ENCODE measurements around the gene MPP4.
"Not testable (repeated sequence)": the region's sequence is repeated elsewhere in the genome, so short reads cannot be mapped to it uniquely, and the experiment has no call there.

MPP4 gene

DNA sequence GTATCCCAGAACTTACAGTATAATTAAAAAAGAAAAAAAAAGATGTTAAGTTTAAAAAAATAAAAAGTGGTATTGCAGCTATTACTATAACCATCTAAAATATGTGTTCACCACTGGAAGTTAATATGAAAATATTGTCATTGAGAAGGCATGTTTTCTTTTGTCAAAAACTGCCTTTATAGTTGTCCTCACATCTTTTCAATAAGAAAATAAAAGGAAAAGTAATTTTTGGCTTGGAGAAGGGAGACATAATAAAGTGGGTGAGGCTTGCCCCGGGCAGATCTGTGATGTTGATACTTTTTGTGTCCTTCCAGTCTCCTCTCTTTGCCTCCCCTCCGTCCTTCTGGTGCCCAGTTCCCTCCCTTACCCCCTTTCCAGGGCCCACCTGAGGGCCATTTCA lies 24.9 kb downstream of the MPP4 start:
- DNase-seq (ENCODE audit: low read depth in 2 of 2): no peak

DNA sequence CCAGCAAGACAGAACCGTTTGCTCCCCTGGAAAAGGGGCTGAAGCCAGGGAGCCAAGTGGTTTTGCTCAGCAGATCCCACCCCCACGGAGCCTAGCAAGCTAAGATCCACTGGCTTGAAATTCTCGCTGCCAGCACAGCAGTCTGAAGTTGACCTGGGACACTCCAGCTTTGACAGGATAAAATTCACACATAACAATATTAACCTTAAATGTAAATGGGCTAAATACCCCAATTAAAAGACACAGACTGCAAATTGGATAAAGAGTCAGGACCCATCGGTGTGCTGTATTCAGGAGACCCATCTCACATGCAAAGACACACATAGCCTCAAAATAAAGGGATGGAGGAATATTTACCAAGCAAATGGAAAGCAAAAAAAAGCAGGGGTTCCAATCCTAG lies 27.2 kb downstream of the MPP4 start:
- not testable (repeated sequence) for DNase-seq (ENCODE audit: low read depth in 2 of 2)

DNA sequence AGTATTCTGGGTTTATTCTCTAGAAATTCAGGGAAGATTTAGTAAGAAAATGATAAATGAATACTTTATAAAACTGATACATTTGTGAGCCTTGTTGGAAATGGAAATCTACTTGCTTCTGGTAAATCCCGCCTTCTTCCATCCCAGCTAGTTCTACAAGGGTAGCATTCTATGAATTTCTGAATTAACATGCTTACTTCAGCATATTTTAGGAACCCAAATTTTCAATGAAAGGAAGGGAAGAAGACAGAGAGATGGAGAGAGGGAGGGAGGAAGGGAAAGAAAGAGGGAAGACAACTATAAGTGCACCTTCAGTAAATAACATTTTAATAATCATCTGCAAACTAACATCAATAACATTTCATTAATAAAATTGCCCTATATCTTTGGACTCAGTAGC lies 28.6 kb downstream of the MPP4 start:
- no peak for DNase-seq (ENCODE audit: low read depth in 2 of 2)

DNA sequence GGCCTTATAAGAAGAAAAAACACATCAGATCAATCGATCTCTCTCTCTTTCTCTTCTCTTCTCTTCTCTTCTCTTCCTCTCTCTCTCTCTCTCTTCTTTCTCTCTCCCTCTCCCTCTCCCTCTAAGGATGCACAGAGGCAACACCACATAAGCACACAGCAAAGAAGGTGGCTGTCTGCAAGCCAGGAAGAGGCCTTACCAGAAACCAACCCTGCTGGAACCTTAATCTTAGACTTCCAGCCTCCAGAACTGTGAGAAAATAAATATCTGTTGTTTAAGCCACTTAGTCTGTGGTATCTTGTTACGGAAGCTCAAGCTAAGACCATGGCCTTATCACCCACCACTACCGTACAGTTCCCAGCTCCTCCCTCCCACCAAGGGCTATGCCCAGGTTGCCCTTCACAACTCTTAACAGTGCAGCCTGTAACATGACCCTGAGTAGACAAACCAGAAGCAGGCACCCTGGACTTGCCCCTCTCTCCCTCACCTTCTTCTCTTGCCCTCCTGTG lies 30.0 kb downstream of the MPP4 start:
- DNase-seq (ENCODE audit: low read depth in 2 of 2): no peak

- no peak for DNase-seq (ENCODE audit: low read depth in 2 of 2)
Observed at GRCh38 chr2:201664334-201664733, 34.1 kb downstream of the MPP4 start.

- no peak for DNase-seq (ENCODE audit: low read depth in 2 of 2)
Observed at GRCh38 chr2:201661366-201661765, 37.1 kb downstream of the MPP4 start.

- no peak for DNase-seq (ENCODE audit: low read depth in 2 of 2)
Observed at GRCh38 chr2:201660293-201660895, 38.0 kb downstream of the MPP4 start.

DNA sequence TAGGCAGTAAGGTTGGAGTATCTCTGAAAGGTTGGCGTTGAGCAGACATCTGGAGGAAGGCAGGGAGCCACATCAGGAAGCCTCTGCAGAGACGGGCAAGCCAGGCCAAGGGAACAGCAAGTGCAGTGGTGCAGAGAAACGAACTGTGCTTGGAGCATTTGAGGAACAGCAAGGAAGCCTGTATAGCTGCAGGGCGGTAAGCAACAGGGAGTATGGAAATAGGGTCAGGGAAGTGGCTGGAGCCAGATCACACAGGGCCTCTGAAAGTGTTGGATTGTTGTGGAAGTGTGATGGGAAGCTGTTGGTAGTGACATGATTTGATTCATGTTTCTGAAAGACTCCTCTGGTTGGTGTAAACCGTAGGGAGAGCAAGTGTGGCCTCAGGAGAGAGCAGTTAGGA lies 41.7 kb downstream of the MPP4 start:
- no peak for DNase-seq (ENCODE audit: low read depth in 2 of 2)

- DNase-seq (ENCODE audit: low read depth in 2 of 2): no peak
Observed at GRCh38 chr2:201656102-201656501, 42.3 kb downstream of the MPP4 start.

DNA sequence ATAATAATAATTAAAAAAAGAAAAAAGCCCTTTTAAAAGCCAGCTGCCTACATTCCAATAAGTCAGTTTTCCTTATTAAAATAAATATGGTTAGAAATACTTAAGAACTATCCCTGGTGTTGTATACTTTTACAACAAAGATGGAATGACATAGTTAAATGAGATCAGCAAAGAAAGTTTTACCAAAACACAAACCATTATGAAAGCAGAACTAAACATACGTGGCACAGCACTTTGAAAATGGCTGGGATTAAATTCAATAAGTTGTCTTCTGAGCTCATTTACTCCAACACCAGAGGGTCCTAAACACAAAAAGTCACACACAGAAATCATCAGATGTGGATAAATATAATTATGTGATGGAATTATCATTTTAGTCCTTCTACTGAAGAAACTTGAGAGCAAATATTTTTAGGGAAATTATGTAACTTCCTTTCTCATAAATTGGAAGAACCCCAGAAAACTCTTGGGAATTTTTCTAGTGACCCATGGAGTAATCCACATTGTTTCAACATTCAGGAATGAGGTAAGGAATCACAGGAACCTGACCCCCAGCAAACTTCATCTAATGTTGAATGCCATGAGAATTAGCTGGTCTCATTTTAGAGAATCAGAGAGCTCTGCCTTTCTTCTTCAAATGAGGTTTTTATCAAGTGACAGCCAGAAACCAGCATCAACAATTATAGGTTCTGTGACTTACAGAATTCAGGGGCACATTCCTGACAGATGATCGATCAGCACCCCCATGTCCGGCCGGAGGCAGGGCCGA lies 43.6 kb downstream of the MPP4 start:
- no peak for DNase-seq (ENCODE audit: low read depth in 2 of 2)

- DNase-seq (ENCODE audit: low read depth in 2 of 2): no peak
Observed at GRCh38 chr2:201653221-201653620, 45.2 kb downstream of the MPP4 start.

GRCh38 chr2:201649442-201649841 lies 49.0 kb downstream of the MPP4 start:
- DNase-seq (ENCODE audit: low read depth in 2 of 2): no peak

DNA sequence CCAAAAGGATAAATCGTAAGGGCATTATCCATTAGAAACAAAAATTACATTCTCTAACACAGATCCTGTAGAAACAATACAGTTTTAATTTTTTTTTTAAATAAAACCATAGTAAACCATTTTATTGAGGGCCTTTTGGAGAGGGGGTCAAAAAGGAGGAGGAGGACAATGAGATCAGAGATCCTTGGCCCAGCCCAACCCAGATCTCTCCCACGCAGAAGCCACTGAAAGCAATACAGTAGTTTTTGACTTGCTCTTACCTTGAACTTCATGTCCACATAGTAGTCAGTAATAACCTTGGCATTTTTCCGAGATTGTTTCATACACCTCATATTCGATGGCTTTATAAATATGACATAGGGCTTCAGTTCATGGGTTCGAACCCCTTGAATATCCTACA lies 51.0 kb downstream of the MPP4 start:
- DNase-seq (ENCODE audit: low read depth in 2 of 2): no peak

- DNase-seq (ENCODE audit: low read depth in 2 of 2): no peak
Observed at GRCh38 chr2:201644001-201644400, 54.4 kb downstream of the MPP4 start.

- peak; percentile 18 to 35 for DNase-seq (ENCODE audit: low read depth in 2 of 2)
Observed at GRCh38 chr2:201643216-201643890, 55.1 kb downstream of the MPP4 start, which contains the start of gene TMEM237. Gene TMEM237 (minus strand): TSS chr2:201643503. CDS start chr2:201643400, 103 bp downstream.

- DNase-seq (ENCODE audit: low read depth in 2 of 2): peak; percentile 80 to 82
Observed at GRCh38 chr2:201642579-201643215, 55.7 kb downstream of the MPP4 start.

DNA sequence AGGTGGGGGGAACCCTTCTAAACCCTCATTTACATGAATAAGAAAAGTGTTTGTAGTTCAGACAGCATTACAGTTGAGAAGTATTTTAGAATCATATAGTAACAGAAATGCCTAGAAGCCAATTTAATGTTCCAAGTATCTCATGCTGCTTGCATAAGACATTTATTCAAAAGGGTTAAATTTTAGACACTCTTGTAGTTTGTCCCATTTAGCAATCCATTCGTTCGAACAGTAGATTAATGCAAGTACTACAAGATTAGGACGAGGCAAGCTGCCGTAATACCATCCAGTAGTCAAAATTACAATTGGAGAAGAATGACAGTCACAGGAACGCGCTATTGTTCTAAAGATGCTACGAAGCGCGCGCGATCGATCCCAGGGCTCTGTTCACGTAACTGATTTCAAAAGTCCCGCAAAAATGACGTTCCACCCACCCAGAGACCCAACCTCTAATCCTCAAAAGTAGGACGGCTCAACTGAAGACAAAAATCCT lies 56.3 kb downstream of the MPP4 start:
- no peak for DNase-seq (ENCODE audit: low read depth in 2 of 2)

- DNase-seq (ENCODE audit: low read depth in 2 of 2): no peak
Observed at GRCh38 chr2:201639205-201639604, 59.2 kb downstream of the MPP4 start.

- no peak for DNase-seq (ENCODE audit: low read depth in 2 of 2)
Observed at GRCh38 chr2:201638326-201638725, 60.1 kb downstream of the MPP4 start.

GRCh38 chr2:201633661-201634249 lies 64.7 kb downstream of the MPP4 start:
- no peak for DNase-seq (ENCODE audit: low read depth in 2 of 2)

DNA sequence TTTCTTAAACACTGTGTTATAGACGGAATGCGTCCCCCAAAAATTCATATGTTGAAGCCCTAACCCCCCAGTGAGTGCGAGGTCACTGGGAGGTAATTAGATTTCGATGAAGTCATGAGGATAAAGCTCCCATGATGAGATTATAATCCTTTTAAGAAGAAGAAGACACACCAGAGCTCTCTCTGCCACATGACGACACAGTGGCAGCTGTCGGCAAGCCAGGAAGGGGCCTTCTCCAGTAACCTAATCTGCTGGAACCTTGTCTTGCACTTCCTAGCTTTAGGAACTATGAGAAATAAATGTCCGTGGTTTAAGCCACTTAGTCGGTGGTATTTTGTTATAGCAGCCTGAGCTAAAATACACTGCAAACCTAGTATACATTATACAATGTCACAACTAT lies 67.4 kb downstream of the MPP4 start:
- DNase-seq (ENCODE audit: low read depth in 2 of 2): no peak

DNA sequence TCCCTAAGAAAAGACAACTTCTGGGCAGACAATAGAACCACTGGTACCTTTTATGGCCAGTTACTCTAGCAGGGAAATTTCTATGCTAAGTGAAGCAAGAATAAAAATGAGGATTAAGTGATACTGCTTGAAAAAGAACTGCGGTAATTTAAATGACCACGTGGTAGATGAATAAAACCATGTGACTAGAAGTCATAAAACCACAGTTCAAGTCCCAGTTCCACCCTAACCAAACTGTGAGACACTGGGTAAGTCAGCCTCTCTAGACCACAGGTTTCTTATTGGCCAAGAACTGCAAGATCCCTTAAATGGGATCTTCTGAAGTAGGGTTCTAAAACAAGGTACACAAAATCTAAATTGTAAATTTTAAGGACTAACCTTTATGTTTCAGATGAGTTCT lies 67.9 kb downstream of the MPP4 start:
- no peak for DNase-seq (ENCODE audit: low read depth in 2 of 2)
